GM15510 (cell line): ENCODE data around the gene ISX.

ENCODE experiments used
- POLR2A ChIP-seq: IDR thresholded peaks from 3 replicates; pipeline ENCODE4 v1.6.1; 2011; ENCODE audit warnings: borderline replicate concordance; ENCODE audit not compliant: insufficient read length; ENCODE audit errors: extremely low read depth

Gene ISX

DNA sequence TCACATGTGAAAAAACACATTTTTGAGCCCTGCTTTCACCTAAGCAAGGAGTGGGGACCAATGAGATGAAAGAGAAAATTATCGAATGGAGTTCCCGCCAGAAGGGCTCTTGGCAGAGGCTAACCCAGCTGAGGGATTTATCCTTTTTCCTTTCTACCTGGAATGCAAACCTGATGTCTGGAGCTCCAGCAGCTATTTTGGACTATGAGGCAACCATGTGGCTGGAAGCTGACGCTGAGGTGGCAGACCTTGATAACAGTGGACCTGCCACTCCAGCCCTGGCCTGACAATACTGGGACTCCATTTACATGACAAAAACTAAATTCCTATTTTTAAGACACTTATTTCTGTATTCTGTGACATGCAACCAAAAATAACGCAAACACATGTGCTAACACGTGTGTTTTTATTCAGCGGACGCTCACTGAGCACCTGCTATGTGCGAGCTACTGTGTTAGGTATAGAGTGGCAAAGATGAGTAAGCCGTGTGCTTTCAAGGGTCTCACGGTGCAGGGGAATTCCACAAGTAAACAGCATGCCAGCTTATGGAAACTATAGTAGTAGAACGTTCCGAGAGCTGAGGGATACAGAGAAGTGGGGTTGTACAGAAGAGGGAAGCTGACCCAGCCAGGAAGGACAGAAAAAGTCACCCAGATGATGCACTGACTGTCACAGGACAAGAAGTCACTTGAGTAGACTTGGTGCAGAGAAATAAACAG is 19.1 kb upstream of the ISX start:
- no peak for TF ChIP-seq POLR2A

DNA sequence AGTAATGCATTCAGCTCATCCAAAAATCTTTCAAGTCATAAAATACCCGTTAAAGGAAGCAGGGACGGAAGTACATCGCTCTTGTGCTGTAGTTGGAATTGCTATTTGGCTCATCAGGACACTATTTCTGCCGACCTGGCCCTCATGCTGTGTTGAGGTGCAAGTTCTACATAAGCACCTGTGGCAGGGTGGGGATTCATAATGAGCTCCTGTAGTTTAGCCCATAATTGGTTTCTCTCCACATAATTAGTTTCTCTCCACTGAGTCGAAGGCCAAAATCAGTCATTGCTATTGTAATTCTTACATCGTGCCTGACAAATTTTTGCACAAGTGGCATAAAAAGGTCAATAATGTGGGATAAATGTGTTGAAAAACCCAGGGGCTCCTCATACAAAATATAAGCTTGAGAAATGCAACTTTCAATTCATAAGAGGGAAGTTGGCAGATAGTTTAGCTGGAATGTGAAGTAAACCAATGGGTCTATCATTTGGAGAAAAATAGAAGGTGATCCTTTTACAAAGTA is 14.9 kb upstream of the ISX start:
- no peak for TF ChIP-seq POLR2A

DNA sequence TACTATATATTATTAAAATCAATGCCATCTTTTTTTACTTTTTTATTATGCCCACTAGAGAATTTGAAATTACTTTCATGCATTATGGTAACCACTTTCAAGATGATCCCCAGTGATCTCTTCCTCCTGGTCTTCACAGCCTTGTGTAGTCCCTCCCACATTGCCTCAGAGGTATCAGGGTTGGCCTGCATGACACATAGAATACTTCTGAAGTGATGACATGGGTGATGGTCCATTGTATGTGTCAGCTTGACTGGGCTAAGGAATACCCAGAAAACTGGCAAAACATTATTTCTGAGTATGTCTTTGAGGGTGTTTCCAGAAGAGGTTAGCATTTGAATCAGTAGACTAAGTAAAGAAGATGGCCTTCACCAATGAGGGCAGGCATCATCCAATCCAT is 14.2 kb upstream of the ISX start:
- no peak for TF ChIP-seq POLR2A

DNA sequence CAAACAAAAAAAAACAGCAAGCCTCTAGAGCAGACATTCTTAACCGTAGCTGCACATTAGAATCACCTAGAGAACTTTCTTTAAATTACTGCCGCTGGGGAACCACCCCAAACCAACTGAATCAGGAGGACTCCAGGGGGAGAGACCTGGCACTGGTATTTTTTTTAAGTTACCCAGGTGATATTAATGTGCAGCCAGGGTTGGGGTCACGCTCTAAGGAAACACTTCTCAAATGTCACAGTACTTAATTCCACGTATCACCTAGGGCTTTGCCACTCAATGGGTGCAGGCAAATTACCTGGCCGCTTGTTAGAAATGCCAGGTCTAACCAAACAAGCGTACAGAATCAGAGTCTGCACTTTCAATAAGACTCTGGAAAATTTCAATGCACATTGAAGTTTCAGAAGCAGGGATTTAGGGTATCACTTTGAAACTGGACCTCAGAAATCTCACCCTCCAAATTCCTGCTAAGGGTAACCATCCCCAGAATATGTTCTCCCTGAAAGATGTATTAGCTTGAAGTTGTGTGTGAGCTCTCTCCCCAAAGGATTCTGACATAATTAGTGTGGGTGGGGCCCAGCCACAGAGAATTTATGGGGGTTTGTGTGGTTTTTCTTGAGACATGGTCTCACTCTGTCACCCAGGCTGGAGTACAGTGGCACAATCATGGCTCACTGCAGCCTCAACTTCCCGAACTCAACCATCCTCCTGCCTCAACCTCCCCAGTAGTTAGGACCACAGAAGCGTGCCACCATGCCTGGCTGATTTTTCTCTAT is 12.7 kb upstream of the ISX start:
- TF ChIP-seq POLR2A, result no peak

DNA sequence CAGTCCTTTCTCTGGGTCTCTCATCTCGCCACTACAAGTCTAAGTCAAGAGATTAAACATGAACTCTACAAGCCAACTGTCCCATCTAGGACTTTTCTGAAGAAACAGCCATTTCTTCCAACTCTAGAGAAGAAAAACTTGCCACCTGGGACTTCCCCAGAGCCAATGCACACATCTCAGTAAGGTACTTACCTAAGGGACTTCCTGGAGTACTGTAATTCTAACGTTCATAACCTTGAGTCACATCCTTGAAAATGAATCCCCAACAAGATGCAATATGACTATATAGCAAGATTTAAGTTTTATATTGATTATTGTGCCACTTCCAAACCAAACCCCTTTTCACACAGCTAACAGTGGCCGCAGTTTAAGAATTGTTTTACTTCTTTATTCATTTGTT is 11.9 kb upstream of the ISX start:
- no peak for TF ChIP-seq POLR2A

DNA sequence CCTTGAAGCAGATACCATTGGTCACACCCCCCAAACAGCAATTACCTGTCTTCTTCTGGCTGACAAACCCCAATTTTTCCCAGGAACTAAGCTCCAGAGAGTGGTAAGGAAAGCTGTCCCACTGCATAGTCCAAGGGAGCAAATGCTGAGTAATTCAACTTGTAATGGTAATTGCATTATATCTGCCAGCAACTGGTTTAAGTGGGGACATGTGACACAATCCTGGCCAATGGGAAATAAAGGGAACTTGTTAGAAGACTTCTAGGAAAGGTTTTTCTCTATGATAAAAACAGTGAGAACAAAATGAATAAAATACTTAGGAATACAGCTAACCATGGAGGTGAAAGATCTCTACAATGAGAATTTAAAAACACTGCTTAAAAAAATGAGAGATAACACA is 9.5 kb upstream of the ISX start:
- TF ChIP-seq POLR2A, result no peak

DNA sequence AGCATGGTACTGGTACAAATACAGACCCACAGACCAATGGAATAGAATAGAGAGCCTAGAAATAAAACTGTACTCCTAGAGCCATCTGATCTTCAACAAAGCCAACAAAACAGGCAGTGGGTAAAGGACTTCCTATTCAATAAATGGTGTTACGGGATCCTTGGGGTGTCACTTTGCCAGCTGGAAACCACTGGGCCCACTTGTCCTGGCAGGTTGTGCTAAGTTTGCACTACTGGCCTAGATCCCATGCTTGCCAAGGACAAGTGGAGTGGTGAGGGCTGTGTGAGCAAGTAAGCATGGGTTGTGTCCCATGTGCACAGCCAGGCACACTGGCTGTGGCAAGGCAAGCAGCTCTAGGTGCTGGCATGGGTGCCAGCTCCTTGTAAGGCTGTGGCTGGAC is 8.8 kb upstream of the ISX start:
- TF ChIP-seq POLR2A, result no peak

DNA sequence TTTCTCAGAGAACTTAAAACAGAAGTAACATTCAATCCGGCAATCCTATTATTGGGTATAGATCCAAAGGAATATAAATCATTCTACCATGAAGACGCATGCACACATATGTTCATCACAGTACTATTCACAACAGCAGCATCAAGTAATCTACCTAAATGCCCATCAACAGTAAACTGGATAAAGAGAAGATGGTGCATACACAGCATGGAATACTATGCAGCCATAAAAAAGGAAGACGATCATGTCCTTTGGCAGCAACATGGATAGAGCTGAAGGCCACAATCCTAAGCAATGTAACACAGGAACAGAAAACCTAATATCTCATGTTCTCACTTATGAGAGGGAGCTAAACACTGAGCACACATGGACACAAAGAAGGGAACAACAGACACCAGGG is 6.3 kb upstream of the ISX start:
- no peak for TF ChIP-seq POLR2A

DNA sequence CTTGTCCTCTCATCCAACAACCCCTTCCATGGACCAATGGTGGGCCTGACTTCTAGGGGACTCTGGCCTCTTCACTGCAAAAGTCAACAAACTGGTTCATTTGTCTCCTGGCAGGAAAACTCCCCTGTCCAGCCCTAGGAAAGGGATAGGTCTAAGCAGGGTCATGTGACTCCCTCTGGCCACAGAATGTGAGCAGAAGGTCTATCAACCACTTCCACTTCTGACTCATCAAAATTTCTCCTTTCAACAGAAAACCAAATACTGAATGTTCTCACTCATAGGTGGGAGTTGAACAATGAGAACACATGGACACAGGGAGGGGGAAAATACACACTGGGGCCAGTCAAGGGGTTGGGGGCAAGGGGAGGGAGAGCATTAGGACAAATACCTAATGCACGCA is 1.3 kb upstream of the ISX start:
- TF ChIP-seq POLR2A, result no peak

DNA sequence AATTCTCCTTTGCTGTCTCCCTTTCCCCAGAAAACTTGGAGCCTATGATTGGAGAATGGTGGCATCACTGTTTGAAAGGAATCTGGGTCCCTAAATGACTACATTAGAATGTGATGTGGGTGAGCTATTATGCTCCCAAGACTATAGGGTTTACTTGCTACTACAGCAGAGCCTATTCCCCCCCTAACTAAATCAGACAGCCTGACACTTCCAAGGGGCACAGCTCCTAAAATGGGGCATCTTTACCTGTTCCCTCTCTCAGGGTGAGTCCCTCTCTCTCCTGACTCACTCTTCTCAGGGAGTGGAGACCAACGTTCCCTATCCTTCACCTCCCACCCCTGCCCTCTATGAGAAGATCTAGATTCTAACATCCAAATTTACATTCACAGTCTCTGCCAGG is 775 bp upstream of the ISX start:
- TF ChIP-seq POLR2A, result no peak

DNA sequence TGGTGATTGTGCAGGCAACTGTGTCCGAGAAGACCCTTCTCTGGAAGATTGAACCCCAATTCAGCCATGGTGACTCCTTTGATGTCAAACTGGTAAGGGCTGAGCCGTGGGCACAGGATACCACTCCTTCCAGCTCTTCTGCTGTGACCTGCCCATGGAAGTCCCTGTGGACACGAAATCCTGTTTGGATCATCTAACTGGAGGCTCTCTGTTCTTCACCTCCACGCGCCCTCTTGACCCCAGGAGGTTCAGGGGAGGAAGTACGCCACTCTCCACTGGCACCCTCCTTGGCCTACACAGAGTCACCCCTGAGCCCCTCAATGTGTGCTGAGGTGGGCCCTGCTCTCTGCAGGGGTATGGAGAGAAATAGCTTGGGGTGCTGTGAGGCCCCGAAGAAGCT is 810 bp downstream of the ISX start:
- no peak for TF ChIP-seq POLR2A

DNA sequence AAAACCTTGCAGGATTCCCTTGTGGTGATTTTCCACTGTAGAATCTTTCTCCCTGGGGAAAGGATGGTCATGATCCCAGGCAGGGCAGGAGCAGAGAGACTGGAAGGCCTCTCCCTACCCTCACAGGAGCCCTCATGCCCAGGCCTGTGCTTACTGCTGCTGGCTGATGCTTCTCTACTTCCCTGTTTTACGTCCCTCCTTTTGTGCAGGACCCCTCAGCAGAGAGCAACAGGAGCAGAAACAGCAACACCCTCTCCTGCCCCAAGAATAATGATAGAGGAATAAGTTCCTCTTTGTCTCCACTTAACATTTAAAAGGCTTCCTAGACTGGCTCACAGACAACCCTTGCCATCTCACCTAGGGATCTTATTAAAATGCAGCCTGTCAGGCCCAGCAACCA is 3.6 kb downstream of the ISX start:
- TF ChIP-seq POLR2A, result no peak

DNA sequence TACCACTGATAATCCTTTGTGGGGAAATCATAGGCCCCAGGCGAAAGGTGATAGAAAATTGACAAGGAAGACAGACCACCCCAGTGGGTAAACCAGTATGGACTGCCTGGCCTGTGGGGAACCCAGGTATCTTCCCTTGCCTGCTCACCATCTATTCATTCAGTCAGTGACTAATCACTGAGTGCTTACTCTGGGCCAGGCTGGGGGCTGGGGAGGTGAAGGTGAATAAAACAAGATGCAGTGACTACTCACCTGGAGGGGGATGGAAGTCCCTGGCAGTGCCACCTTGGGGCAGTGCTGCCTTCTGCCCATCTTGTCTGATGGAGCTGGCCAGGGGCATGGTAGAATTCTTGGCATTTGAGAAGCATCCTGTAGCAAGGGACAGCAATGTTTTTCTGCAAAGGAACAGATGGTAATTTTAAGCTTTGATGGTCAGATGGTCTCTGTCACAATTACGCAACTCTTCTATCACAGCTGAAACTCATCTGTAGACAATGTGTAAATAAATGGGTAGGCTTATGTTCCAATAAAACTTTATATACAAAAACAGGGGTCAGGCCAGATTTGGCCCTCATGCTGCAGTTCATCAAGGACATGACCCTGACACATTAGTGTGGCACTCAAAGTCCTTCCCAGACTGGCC is 4.6 kb downstream of the ISX start:
- no peak for TF ChIP-seq POLR2A

DNA sequence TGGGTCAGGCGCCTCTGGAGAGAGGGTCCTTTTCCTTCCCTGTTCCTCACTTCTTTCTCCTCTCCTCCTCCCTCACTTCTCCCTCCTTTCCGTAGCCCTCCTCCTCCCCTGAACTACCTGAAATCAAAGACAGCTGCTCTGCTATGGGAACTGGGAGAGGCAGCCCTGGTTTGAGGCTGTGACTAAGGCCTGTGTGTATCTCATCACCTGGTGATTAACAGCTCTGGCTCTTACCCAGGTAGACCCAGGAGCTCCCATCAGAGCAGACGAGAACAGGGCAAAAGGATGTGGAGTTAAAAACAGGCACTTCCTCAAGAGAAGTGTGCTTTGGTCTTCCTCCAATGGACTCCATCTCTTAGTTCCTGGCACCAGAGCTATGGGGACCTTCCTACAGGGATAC is 5.8 kb downstream of the ISX start:
- no peak for TF ChIP-seq POLR2A

DNA sequence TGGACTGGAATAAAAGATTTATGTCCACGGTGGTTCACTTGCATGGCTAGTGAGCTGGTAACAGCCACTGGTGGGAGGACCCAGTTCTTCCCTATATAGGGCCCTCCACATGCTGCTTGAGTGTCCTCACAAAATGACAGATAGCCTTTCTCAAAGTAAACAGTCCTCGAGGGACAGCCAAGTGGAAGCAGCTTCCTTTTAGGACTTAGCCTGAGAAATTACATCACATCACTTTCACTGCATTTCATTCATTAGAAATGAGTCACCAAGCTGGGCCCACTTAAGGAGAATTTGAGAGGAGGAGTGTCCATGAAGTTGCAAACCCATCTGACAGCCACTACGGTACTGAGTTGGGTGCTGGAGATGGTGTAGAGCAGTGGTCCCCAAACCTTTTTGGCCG is 7.0 kb downstream of the ISX start:
- TF ChIP-seq POLR2A, result no peak
